ENCODE data around the gene NUTM2E.
"Not testable (repeated sequence)": the region's sequence is repeated elsewhere in the genome, so short reads cannot be mapped to it uniquely, and the experiment has no call there.

The NUTM2E gene

DNA sequence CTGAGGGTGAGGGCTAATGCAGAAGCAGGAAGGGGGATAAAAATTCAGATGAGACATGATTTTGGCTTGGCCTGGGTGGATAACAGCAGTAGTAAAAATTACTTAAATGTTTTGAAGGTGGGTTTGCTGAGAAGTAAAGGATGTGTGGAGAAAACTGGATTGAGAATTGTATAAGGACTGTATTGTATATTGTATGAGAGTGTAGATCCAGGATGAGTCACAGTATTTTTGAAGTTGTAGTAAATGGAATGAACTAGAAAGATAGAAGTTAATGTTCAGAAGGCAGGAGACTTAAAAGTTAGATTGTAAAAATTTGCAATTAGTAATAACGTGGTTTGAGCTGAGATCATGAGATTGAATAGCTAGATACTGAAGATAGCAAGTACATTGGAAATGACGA lies 10.2 kb upstream of the NUTM2E start:
- H3K4me3 ChIP-seq (ENCODE audit: low read length); H3K27ac ChIP-seq (ENCODE audit: low read length); H3K36me3 ChIP-seq (ENCODE audit: control insufficient read depth, insufficient read depth, low read length); DNase-seq (ENCODE audit: low read depth, low spot score); H3K27me3 ChIP-seq (ENCODE audit: control insufficient read depth, insufficient read depth, low read length); H3K4me1 ChIP-seq (ENCODE audit: control insufficient read depth, insufficient read depth, low read length); H3K9me3 ChIP-seq (ENCODE audit: control insufficient read depth, insufficient read depth, low read length): not testable (repeated sequence)
- WGBS (ENCODE audit: insufficient coverage, insufficient read length), result no CpG with 5 or more reads among the region's 2 CpGs

DNA sequence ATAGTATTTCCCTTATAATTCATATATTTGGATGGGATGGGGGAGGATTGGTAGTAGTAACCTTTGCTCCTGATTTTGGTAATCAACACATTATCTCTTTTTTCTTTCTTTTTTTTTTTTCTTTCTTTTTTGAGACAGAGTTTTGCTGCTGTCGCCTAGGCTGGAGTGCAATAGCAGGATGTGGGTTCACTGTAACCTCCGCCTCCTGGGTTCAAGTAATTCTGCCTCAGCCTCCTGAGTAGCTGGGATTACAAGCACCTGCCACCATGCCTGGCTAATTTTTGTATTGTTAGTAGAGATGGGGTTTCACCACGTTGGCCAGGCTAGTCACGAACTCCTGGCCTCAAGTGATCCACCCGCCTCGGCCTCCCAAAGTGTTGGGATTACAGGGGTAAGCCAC lies 3.2 kb upstream of the NUTM2E start:
- not testable (repeated sequence) for H3K9me3 ChIP-seq (ENCODE audit: control insufficient read depth, insufficient read depth, low read length); DNase-seq (ENCODE audit: low read depth, low spot score); H3K4me1 ChIP-seq (ENCODE audit: control insufficient read depth, insufficient read depth, low read length); H3K27ac ChIP-seq (ENCODE audit: low read length); H3K27me3 ChIP-seq (ENCODE audit: control insufficient read depth, insufficient read depth, low read length); H3K4me3 ChIP-seq (ENCODE audit: low read length); H3K36me3 ChIP-seq (ENCODE audit: control insufficient read depth, insufficient read depth, low read length)
- WGBS (ENCODE audit: insufficient coverage, insufficient read length), result no CpG with 5 or more reads among the region's 6 CpGs

DNA sequence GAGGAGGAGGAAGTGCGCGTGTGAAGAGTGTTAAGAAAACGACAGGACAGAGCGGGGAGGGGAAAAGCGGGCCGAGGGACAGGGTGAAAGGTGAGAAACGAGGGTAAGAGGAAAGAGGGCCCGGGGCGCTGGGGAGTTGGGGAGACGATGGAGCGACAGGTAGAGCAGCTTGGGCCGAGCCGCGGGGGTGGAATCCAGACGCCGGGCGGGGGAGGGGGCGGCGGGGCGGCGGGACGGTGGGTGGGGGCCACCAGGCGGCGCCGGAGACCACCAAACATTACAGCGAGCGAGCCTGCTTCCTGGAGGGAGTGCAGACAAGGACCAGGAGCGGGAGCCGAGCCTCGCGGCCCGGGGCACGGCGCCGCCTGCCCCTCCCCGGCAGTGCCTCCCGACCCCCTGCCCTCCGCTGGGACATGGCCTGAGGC lies 940 bp upstream of the NUTM2E start:
- H3K27ac ChIP-seq (ENCODE audit: low read length); H3K36me3 ChIP-seq (ENCODE audit: control insufficient read depth, insufficient read depth, low read length); H3K9me3 ChIP-seq (ENCODE audit: control insufficient read depth, insufficient read depth, low read length); H3K4me1 ChIP-seq (ENCODE audit: control insufficient read depth, insufficient read depth, low read length); DNase-seq (ENCODE audit: low read depth, low spot score); H3K27me3 ChIP-seq (ENCODE audit: control insufficient read depth, insufficient read depth, low read length): not testable (repeated sequence)
- peak overlapping the region; percentile 74; the same call in 1 of the 2 replicates for H3K4me3 ChIP-seq (ENCODE audit: low read length)
- no CpG with 5 or more reads among the region's 38 CpGs for WGBS (ENCODE audit: insufficient coverage, insufficient read length)

DNA sequence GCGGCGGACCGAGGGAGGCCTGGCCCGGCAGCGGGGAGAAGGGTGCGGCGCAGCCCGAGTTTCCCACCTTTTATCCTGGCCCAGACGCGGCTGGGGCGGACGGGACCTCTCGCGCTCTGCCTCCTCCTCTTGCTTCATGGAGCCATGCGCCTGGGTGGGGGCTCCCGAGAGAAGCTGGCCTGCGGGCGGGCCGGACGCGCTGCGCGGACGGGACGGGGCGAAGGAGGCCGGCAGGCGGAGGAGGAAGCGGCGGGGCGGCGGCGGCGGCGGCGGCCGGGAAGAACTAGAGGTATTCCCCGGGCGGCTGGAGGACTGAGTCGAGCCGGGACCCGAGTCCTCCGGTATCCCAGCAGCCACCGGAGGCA lies 426 bp upstream of the NUTM2E start:
- not testable (repeated sequence) for H3K36me3 ChIP-seq (ENCODE audit: control insufficient read depth, insufficient read depth, low read length); DNase-seq (ENCODE audit: low read depth, low spot score); H3K27me3 ChIP-seq (ENCODE audit: control insufficient read depth, insufficient read depth, low read length); H3K4me1 ChIP-seq (ENCODE audit: control insufficient read depth, insufficient read depth, low read length); H3K27ac ChIP-seq (ENCODE audit: low read length); H3K9me3 ChIP-seq (ENCODE audit: control insufficient read depth, insufficient read depth, low read length)
- WGBS (ENCODE audit: insufficient coverage, insufficient read length), result no CpG with 5 or more reads among the region's 44 CpGs
- H3K4me3 ChIP-seq (ENCODE audit: low read length), result peak overlapping the region; percentile 74; the same call in 1 of the 2 replicates

DNA sequence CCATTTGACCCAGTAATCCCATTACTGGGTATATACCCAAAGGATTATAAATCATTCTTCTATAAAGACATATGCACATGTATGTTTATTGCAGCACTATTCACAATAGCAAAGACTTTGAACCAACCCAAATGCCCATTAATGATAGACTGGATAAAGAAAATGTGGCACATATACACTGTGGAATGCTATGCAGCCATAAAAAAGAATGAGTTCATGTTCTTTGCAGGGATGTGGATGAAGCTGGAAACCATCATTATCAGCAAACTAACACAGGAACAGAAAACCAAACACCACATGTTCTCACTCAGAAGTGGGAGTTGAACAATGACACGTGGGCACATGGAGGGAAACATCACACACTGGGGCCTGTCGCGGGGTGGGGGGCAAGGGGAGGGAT lies 7.3 kb downstream of the NUTM2E start:
- not testable (repeated sequence) for H3K27me3 ChIP-seq (ENCODE audit: control insufficient read depth, insufficient read depth, low read length); H3K4me1 ChIP-seq (ENCODE audit: control insufficient read depth, insufficient read depth, low read length); H3K9me3 ChIP-seq (ENCODE audit: control insufficient read depth, insufficient read depth, low read length); H3K36me3 ChIP-seq (ENCODE audit: control insufficient read depth, insufficient read depth, low read length); H3K27ac ChIP-seq (ENCODE audit: low read length); DNase-seq (ENCODE audit: low read depth, low spot score); H3K4me3 ChIP-seq (ENCODE audit: low read length)
- no CpG with 5 or more reads among the region's 3 CpGs for WGBS (ENCODE audit: insufficient coverage, insufficient read length)

DNA sequence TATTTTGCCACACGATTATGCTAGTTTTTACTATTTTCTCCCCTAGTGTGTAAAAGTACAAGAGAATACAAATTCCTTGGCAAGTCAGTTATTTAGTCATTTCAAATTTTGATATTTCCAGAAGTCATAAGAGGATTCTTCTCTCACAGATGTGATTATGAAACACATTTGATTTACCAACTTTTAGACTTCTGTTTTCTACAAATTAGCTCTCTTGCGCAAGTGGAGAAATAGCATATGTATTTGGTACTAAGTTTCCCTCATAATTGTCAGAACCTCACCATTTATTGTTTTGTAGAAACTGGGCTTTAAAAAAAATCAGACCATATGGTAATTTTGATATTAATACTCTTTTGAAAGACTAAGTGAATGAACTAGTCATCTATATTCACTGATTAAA lies 9.4 kb downstream of the NUTM2E start:
- no CpG with 5 or more reads among the region's 2 CpGs for WGBS (ENCODE audit: insufficient coverage, insufficient read length)
- not testable (repeated sequence) for DNase-seq (ENCODE audit: low read depth, low spot score); H3K9me3 ChIP-seq (ENCODE audit: control insufficient read depth, insufficient read depth, low read length); H3K4me3 ChIP-seq (ENCODE audit: low read length); H3K4me1 ChIP-seq (ENCODE audit: control insufficient read depth, insufficient read depth, low read length); H3K36me3 ChIP-seq (ENCODE audit: control insufficient read depth, insufficient read depth, low read length); H3K27ac ChIP-seq (ENCODE audit: low read length); H3K27me3 ChIP-seq (ENCODE audit: control insufficient read depth, insufficient read depth, low read length)

DNA sequence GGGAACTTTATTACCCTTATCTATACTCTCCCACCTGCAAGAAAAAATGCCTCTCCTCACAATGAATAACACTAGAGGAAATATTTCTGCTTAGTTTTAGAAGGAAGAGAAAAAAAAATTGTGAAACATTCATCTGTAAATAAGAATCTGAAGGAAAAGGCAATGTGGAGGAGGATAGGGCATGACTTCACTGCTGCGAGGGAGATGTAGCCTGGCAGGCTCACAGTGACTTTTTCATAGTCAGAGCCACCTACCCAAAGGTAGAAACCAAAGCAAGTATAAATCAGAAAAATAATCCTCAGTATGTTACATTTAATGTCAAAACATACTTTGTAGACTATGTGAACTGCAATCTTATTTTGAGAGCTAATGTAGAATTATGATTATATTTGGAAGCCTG lies 10.4 kb downstream of the NUTM2E start:
- H3K27ac ChIP-seq (ENCODE audit: low read length); H3K27me3 ChIP-seq (ENCODE audit: control insufficient read depth, insufficient read depth, low read length); H3K9me3 ChIP-seq (ENCODE audit: control insufficient read depth, insufficient read depth, low read length); H3K36me3 ChIP-seq (ENCODE audit: control insufficient read depth, insufficient read depth, low read length); H3K4me3 ChIP-seq (ENCODE audit: low read length); H3K4me1 ChIP-seq (ENCODE audit: control insufficient read depth, insufficient read depth, low read length); DNase-seq (ENCODE audit: low read depth, low spot score): not testable (repeated sequence)
- no CpG with 5 or more reads among the region's 1 CpG for WGBS (ENCODE audit: insufficient coverage, insufficient read length)

DNA sequence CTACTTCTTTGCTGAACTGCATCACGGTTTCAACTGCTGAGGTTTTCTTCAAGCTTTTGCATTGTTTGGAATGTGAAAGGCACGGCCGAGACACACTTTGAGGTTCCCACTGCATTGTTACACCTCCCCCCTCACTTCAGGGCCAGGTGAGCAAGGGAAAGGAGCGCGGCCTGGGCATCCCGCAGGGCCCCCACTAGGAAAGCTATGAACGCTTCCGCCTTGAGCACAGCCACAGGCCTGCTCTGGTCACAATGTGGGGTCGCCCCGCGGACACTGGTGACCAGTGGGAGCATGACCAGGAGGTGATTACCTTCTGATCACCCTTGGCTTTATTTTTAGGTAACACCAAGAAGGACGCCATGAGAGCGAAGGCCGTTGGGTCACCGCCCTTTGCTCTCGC lies 11.9 kb downstream of the NUTM2E start:
- H3K36me3 ChIP-seq (ENCODE audit: control insufficient read depth, insufficient read depth, low read length); H3K27me3 ChIP-seq (ENCODE audit: control insufficient read depth, insufficient read depth, low read length); DNase-seq (ENCODE audit: low read depth, low spot score); H3K4me1 ChIP-seq (ENCODE audit: control insufficient read depth, insufficient read depth, low read length); H3K9me3 ChIP-seq (ENCODE audit: control insufficient read depth, insufficient read depth, low read length); H3K27ac ChIP-seq (ENCODE audit: low read length); H3K4me3 ChIP-seq (ENCODE audit: low read length): not testable (repeated sequence)
- WGBS (ENCODE audit: insufficient coverage, insufficient read length), result no CpG with 5 or more reads among the region's 16 CpGs

DNA sequence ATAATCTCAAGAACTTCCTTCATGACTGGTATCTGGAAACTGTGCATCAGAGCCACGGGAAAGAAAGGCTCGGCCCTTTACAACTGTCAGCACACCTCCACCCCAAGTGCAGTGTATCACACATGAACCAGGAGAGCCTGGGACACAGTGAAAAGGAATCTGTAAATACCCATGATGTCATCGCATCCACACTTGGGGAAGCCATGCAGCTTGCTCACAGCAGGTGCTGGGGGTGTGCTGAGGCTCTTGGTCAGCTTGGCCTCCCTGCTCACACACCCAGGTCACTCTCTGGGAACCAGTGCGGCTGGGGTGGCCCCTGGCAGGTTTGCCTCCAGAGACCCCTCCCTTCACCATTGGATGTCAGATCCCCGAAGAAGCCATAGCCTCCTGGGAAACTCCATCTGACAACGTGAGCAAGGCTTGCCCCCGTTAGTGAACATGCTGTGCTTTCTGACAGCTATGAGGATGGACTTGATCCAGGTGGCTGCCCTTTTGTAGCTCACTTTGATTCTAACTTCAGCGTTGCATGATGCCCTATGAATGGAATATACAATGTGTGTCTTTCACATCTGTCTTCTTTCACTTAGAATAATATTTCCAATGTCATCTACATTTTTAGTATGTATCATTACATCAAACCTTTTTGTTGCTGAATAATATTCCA lies 26.8 kb downstream of the NUTM2E start:
- H3K27ac ChIP-seq (ENCODE audit: low read length); H3K9me3 ChIP-seq (ENCODE audit: control insufficient read depth, insufficient read depth, low read length); DNase-seq (ENCODE audit: low read depth, low spot score); H3K36me3 ChIP-seq (ENCODE audit: control insufficient read depth, insufficient read depth, low read length); H3K27me3 ChIP-seq (ENCODE audit: control insufficient read depth, insufficient read depth, low read length); H3K4me3 ChIP-seq (ENCODE audit: low read length); H3K4me1 ChIP-seq (ENCODE audit: control insufficient read depth, insufficient read depth, low read length): not testable (repeated sequence)
- no CpG with 5 or more reads among the region's 8 CpGs for WGBS (ENCODE audit: insufficient coverage, insufficient read length)

DNA sequence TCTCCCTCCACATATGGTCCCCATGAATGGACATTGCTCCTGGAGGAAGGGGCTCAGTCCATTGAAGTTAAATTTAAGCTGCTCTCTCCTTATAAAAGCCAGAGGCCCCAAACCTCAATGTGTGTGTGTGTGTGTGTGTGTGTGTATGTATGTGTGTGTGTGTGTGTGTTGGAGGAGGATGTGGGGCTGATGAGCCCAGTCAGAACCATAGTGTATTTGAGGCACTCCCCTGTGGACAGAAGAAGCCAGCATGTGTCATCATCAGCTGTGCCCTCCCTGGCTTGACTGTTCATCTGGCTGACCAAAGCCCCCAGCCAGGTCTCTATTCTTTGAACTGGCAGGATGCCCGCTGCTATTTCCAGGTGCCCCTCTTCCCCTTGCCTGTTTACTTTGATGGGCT lies 35.7 kb downstream of the NUTM2E start:
- H3K36me3 ChIP-seq (ENCODE audit: control insufficient read depth, insufficient read depth, low read length); H3K4me3 ChIP-seq (ENCODE audit: low read length); H3K9me3 ChIP-seq (ENCODE audit: control insufficient read depth, insufficient read depth, low read length); H3K27me3 ChIP-seq (ENCODE audit: control insufficient read depth, insufficient read depth, low read length); DNase-seq (ENCODE audit: low read depth, low spot score); H3K27ac ChIP-seq (ENCODE audit: low read length); H3K4me1 ChIP-seq (ENCODE audit: control insufficient read depth, insufficient read depth, low read length): not testable (repeated sequence)
- WGBS (ENCODE audit: insufficient coverage, insufficient read length), result no CpG with 5 or more reads among the region's 1 CpG

DNA sequence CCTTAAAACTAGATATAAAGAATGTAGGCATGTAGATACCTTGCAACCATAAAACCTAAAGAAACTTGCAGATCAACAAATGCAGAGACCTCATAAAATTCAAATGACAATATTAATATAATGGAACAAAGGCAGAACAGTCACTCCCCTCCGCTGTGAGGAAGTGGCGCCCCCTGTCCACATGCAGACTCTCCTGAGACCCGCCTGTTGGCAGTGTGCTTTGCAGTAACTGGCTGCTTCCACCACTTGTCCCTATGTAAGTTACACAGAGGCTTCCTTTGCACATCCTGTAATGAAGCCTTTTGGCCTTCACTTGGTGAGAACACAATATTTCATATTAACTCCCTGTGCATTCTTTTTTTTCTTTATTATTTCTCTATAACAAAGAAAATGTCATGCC lies 36.3 kb downstream of the NUTM2E start:
- H3K4me1 ChIP-seq (ENCODE audit: control insufficient read depth, insufficient read depth, low read length); DNase-seq (ENCODE audit: low read depth, low spot score); H3K27me3 ChIP-seq (ENCODE audit: control insufficient read depth, insufficient read depth, low read length); H3K9me3 ChIP-seq (ENCODE audit: control insufficient read depth, insufficient read depth, low read length); H3K36me3 ChIP-seq (ENCODE audit: control insufficient read depth, insufficient read depth, low read length); H3K4me3 ChIP-seq (ENCODE audit: low read length); H3K27ac ChIP-seq (ENCODE audit: low read length): not testable (repeated sequence)
- no CpG with 5 or more reads among the region's 3 CpGs for WGBS (ENCODE audit: insufficient coverage, insufficient read length)
